PC-9 (cell line): Measurements from ENCODE around the gene ERC2. TPM values are rescaled to one million over a fixed set of nuclear protein-coding genes. Genes with fewer than 3 reads are reported as not detected.

ENCODE experiments used
- BruUV-seq: library from RNA; stranded (reverse); fragments of 400-500 nt; replicated peaks from 2 replicates; lab custom pipeline; 2021; lab: Mats Ljungman, UMichigan
- CTCF ChIA-PET: fragments of 300-600 bp; sonication (Branson Sonifier 250); formaldehyde crosslinking; loops from one replicate; lab custom pipeline; 2022; ENCODE audit warnings: antibody characterized with exemption; lab: Charles Lee
- POLR2A ChIA-PET: fragments of 300-600 bp; sonication (Branson Sonifier 250); formaldehyde crosslinking; loops from one replicate; lab custom pipeline; 2022; ENCODE audit warnings: antibody characterized with exemption; ENCODE audit not compliant: unreplicated experiment; lab: Charles Lee
- DNase-seq, 2 experiments: peaks; one replicate each; pipeline versions ENCODE4 v3.0.0 to v3.0.0-alpha.2; 2015 to 2022; ENCODE audit warnings: mixed read lengths in 1 of 2
- H2AFZ ChIP-seq: fragments of 200-600 bp; sonication (generic); 2 replicates; pipeline ENCODE4 v1.8.1; 2017; ENCODE audit warnings: antibody characterized with exemption
- H3F3A ChIP-seq: fragments of 200-600 bp; sonication (generic); 2 replicates; pipeline ENCODE4 v1.8.1; 2017; ENCODE audit warnings: antibody characterized with exemption, mild to moderate bottlenecking, low read depth; ENCODE audit not compliant: insufficient read depth
- H3K27ac ChIP-seq: fragments of 200-600 bp; sonication (generic); 2 replicates; pipeline ENCODE4 v1.6.1; 2016; ENCODE audit warnings: mixed run types
- H3K27me3 ChIP-seq: fragments of 200-600 bp; sonication (generic); 2 replicates; pipeline ENCODE4 v1.6.1; 2016; ENCODE audit warnings: low read depth, mixed run types; ENCODE audit not compliant: insufficient read depth
- H3K36me3 ChIP-seq: fragments of 200-600 bp; sonication (generic); 2 replicates; pipeline ENCODE4 v1.6.1; 2016; ENCODE audit warnings: low read depth, mixed run types
- H3K4me1 ChIP-seq: fragments of 200-600 bp; sonication (generic); replicated peaks from 2 replicates; pipeline ENCODE4 v1.6.1; 2016; ENCODE audit warnings: mixed run types; ENCODE audit not compliant: insufficient read depth
- H3K4me2 ChIP-seq: fragments of 200-600 bp; sonication (generic); 2 replicates; pipeline ENCODE4 v1.6.1; 2017; ENCODE audit warnings: mixed run types
- H3K4me3 ChIP-seq: fragments of 200-600 bp; sonication (generic); 2 replicates; pipeline ENCODE4 v1.6.1; 2016; ENCODE audit warnings: mixed run types
- H3K79me2 ChIP-seq: fragments of 200-600 bp; sonication (generic); 2 replicates; pipeline ENCODE4 v1.6.1; 2017; ENCODE audit warnings: low read depth, mixed run types
- H3K9me2 ChIP-seq: fragments of 200-600 bp; sonication (generic); 2 replicates; pipeline ENCODE4 v1.8.1; 2017; ENCODE audit warnings: mild to moderate bottlenecking; ENCODE audit not compliant: insufficient read depth
- H3K9me3 ChIP-seq: fragments of 200-600 bp; sonication (generic); 2 replicates; pipeline ENCODE4 v1.8.1; 2016; ENCODE audit warnings: low read depth; ENCODE audit not compliant: insufficient read depth
- H4K20me1 ChIP-seq: fragments of 200-600 bp; sonication (generic); 2 replicates; pipeline ENCODE4 v1.8.1; 2017; ENCODE audit not compliant: insufficient read depth
- EZH2 ChIP-seq: fragments of 200-600 bp; sonication (generic); IDR thresholded peaks from 2 replicates; pipeline ENCODE4 v1.8.0; 2017; ENCODE audit warnings: antibody characterized with exemption, low read depth
- intact Hi-C: fragments of 100-400 bp; cut with micrococcal nuclease; formaldehyde crosslinking; loops from one replicate; pipeline ENCODE4 v1.10.0; 2022; ENCODE audit not compliant: unreplicated experiment
- total RNA-seq: library from RNA; stranded (reverse); gene quantifications from 2 replicates; pipeline ENCODE4 v1.2.3, GENCODE V29; 2021
- TF ChIP-seq, protein P1 (sequence below): fragments of 200-600 bp; sonication (generic); conservative IDR thresholded peaks from 2 replicates; pipeline ENCODE4 v1.6.1; 2017; ENCODE audit warnings: mixed run types, antibody characterized with exemption, mild to moderate bottlenecking, moderate library complexity

ERC2 gene
- total RNA-seq, 1 experiment from 2014 or later: 1.4 TPM

GRCh38 chr3:55564726-55565125 is 903.5 kb downstream of the ERC2 start:
- intact Hi-C loops: no loop called here
- no peaks in the 10 kb centered on the region for H3K79me2 ChIP-seq
- no peak overlapping the region for H3K4me3 ChIP-seq
- no peaks in the 10 kb centered on the region for H3K27me3 ChIP-seq
- no peaks in the 10 kb centered on the region for H3K36me3 ChIP-seq
- TF ChIP-seq, protein P1, sequence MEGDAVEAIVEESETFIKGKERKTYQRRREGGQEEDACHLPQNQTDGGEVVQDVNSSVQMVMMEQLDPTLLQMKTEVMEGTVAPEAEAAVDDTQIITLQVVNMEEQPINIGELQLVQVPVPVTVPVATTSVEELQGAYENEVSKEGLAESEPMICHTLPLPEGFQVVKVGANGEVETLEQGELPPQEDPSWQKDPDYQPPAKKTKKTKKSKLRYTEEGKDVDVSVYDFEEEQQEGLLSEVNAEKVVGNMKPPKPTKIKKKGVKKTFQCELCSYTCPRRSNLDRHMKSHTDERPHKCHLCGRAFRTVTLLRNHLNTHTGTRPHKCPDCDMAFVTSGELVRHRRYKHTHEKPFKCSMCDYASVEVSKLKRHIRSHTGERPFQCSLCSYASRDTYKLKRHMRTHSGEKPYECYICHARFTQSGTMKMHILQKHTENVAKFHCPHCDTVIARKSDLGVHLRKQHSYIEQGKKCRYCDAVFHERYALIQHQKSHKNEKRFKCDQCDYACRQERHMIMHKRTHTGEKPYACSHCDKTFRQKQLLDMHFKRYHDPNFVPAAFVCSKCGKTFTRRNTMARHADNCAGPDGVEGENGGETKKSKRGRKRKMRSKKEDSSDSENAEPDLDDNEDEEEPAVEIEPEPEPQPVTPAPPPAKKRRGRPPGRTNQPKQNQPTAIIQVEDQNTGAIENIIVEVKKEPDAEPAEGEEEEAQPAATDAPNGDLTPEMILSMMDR: no peak
- TF ChIP-seq EZH2: no peak
- no peaks in the 10 kb centered on the region for H4K20me1 ChIP-seq
- no peak overlapping the region for H3K4me2 ChIP-seq
- no peak overlapping the region for H3K27ac ChIP-seq
- H3F3A ChIP-seq: peaks cover 11% of the 10 kb centered on the region; the same call in 1 of the 2 replicates
- CTCF ChIA-PET: interaction anchor here (0.7 kb wide), 1 partner anchor 151 kb away, joined by 8 read pairs; no protein-coding TSS in a partner anchor
- POLR2A ChIA-PET: interaction anchor here (0.7 kb wide), 1 partner anchor 41 kb away, joined by 5 read pairs; no protein-coding TSS in a partner anchor
- no TSS peak for BruUV-seq
- no peak overlapping the region for H2AFZ ChIP-seq
- DNase-seq: no peak
- H3K4me1 ChIP-seq: peaks cover 15% of the 10 kb centered on the region
- H3K9me2 ChIP-seq: no peaks in the 10 kb centered on the region
- no peaks in the 10 kb centered on the region; the same call in 1 of the 2 replicates for H3K9me3 ChIP-seq

GRCh38 chr3:55562700-55563099 is 905.6 kb downstream of the ERC2 start:
- no peak for TF ChIP-seq EZH2
- TF ChIP-seq, protein P1: no peak
- H3K79me2 ChIP-seq: no peaks in the 10 kb centered on the region
- H3K4me1 ChIP-seq: no peaks in the 10 kb centered on the region
- H3K4me2 ChIP-seq: no peak overlapping the region
- H3K27me3 ChIP-seq: no peaks in the 10 kb centered on the region
- intact Hi-C loops: no loop called here
- POLR2A ChIA-PET: interaction anchor here (0.6 to 0.7 kb wide), 2 partner anchors 30 to 38 kb away, joined by 5 to 19 read pairs; no protein-coding TSS in a partner anchor
- DNase-seq: peak in 1 of 2 experiments; percentile 58
- no peaks in the 10 kb centered on the region for H4K20me1 ChIP-seq
- CTCF ChIA-PET: no interaction called here
- no TSS peak for BruUV-seq
- H2AFZ ChIP-seq: no peak overlapping the region
- no peak overlapping the region for H3K4me3 ChIP-seq
- H3F3A ChIP-seq: no peaks in the 10 kb centered on the region
- no peaks in the 10 kb centered on the region for H3K36me3 ChIP-seq
- no peaks in the 10 kb centered on the region for H3K9me2 ChIP-seq
- no peaks in the 10 kb centered on the region; the same call in 1 of the 2 replicates for H3K9me3 ChIP-seq
- no peak overlapping the region for H3K27ac ChIP-seq

- TF ChIP-seq, protein P1: no peak
- no peak for TF ChIP-seq EZH2
- DNase-seq: no peak
- Histone ChIP-seq H3K27me3 (no peaks in the 10 kb centered on the region), H3F3A (no peaks in the 10 kb centered on the region), H3K9me2 (no peaks in the 10 kb centered on the region), H3K9me3 (no peaks in the 10 kb centered on the region; the same call in 1 of the 2 replicates), H3K36me3 (no peaks in the 10 kb centered on the region), H3K4me1 (no peaks in the 10 kb centered on the region), H2AFZ (no peak overlapping the region), H4K20me1 (no peaks in the 10 kb centered on the region), H3K27ac (no peak overlapping the region), H3K4me2 (no peak overlapping the region), H3K79me2 (no peaks in the 10 kb centered on the region), H3K4me3 (no peak overlapping the region)
- intact Hi-C loops: loop anchor here (1.0 kb wide), 1 partner anchor 31 kb away; no protein-coding TSS in a partner anchor
- BruUV-seq: no TSS peak
- POLR2A ChIA-PET: no interaction called here
- CTCF ChIA-PET: no interaction called here
Observed at GRCh38 chr3:55559500-55560423, 908.5 kb downstream of the ERC2 start.
